KMS-11 (cell line): ENCODE measurements around the gene CSK.

Experiments used
- H2AFZ ChIP-seq: fragments of 200-600 bp; sonication (generic); 2 replicates; pipeline ENCODE4 v1.6.1; 2016; ENCODE audit warnings: antibody characterized with exemption, mixed run types, low read depth
- H3K27ac ChIP-seq: fragments of 200-600 bp; sonication (generic); 2 replicates; pipeline ENCODE4 v1.6.1; 2016; ENCODE audit warnings: mild to moderate bottlenecking, mixed run types
- H3K27me3 ChIP-seq: fragments of 200-600 bp; sonication (generic); 2 replicates; pipeline ENCODE4 v1.6.1; 2017; ENCODE audit warnings: mild to moderate bottlenecking, low read depth, mixed run types, moderate library complexity; ENCODE audit not compliant: insufficient read depth
- H3K36me3 ChIP-seq: fragments of 200-600 bp; sonication (generic); 2 replicates; pipeline ENCODE4 v1.6.1; 2017; ENCODE audit warnings: mild to moderate bottlenecking, mixed run types; ENCODE audit not compliant: insufficient read depth
- H3K4me1 ChIP-seq: fragments of 200-600 bp; sonication (generic); 2 replicates; pipeline ENCODE4 v1.6.1; 2016; ENCODE audit warnings: mild to moderate bottlenecking, low read depth, mixed run types; ENCODE audit not compliant: poor library complexity, severe bottlenecking
- H3K4me2 ChIP-seq: fragments of 200-600 bp; sonication (generic); 2 replicates; pipeline ENCODE4 v1.7.0; 2016; ENCODE audit warnings: mild to moderate bottlenecking, mixed run types
- H3K4me3 ChIP-seq: fragments of 200-600 bp; sonication (generic); IDR thresholded peaks from 2 replicates; pipeline ENCODE4 v1.6.1; 2017; ENCODE audit warnings: low read depth, low read length, mixed read lengths; ENCODE audit not compliant: insufficient read depth
- H3K79me2 ChIP-seq: fragments of 200-600 bp; sonication (generic); 2 replicates; pipeline ENCODE4 v1.6.1; 2016; ENCODE audit warnings: low read depth, mixed run types; ENCODE audit not compliant: insufficient read depth
- H3K9ac ChIP-seq: fragments of 200-600 bp; sonication (generic); 2 replicates; pipeline ENCODE4 v1.6.1; 2016; ENCODE audit warnings: mild to moderate bottlenecking, mixed run types
- H4K20me1 ChIP-seq: fragments of 200-600 bp; sonication (generic); 2 replicates; pipeline ENCODE4 v1.6.1; 2016; ENCODE audit warnings: mild to moderate bottlenecking, mixed run types; ENCODE audit not compliant: insufficient read depth
- CTCF ChIP-seq: fragments of 200-600 bp; sonication (generic); conservative IDR thresholded peaks from 2 replicates; pipeline ENCODE4 v1.6.1; 2017; ENCODE audit warnings: low read depth, mild to moderate bottlenecking, antibody characterized with exemption, low read length, moderate library complexity, mixed read lengths

The CSK gene

GRCh38 chr15:74824976-74825375 is 43.1 kb downstream of the CSK start:
- Histone ChIP-seq H3K27me3 (peaks cover 75% of the 10 kb centered on the region), H3K9ac (no peak overlapping the region), H3K36me3 (no peaks in the 10 kb centered on the region), H3K4me2 (no peak overlapping the region), H4K20me1 (no peaks in the 10 kb centered on the region), H3K4me1 (no peaks in the 10 kb centered on the region), H3K27ac (no peak overlapping the region), H3K79me2 (no peaks in the 10 kb centered on the region), H2AFZ (no peak overlapping the region), H3K4me3 (no peak overlapping the region)
- no peak for TF ChIP-seq CTCF

GRCh38 chr15:74825866-74826265 is 44.0 kb downstream of the CSK start:
- Histone ChIP-seq H3K4me3 (no peak overlapping the region), H3K27ac (no peak overlapping the region), H3K79me2 (no peaks in the 10 kb centered on the region), H3K36me3 (no peaks in the 10 kb centered on the region), H2AFZ (no peak overlapping the region), H3K9ac (no peak overlapping the region), H4K20me1 (no peaks in the 10 kb centered on the region), H3K27me3 (peaks cover 67% of the 10 kb centered on the region), H3K4me2 (no peak overlapping the region), H3K4me1 (no peaks in the 10 kb centered on the region)
- no peak for TF ChIP-seq CTCF

DNA sequence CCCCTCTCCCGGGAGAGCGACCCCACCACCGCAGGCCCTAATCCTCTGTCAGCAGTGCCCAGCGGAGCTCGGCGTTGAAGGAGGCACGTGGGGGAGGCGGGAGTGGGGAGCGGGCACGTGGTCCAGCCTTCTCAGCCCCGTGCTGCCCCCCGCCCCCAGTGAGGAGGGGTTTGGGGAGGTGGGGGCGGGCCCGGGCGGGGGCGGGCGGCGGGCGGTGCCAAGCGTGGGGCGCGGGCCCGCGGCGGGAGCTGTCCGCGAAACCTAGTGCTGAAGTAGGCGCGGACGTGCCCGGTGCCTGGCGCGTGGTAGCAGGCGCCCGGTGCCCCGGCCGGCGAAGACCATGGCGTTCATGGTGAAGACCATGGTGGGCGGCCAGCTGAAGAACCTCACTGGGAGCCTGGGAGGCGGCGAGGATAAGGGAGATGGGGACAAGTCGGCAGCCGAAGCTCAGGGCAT is 44.5 kb downstream of the CSK start, which contains the start of gene CPLX3:
Gene CPLX3, plus strand, starts transcription at position 264 of the 456 bp plus-strand sequence. Its CDS starts 77 bp downstream, at position 341.
- TF ChIP-seq CTCF: no peak
- Histone ChIP-seq H3K27me3 (peaks cover 67% of the 10 kb centered on the region), H3K4me1 (no peaks in the 10 kb centered on the region), H3K79me2 (no peaks in the 10 kb centered on the region), H3K9ac (no peak within 1 kb of the TSS), H2AFZ (no peak within 1 kb of the TSS), H3K4me2 (no peak within 1 kb of the TSS), H3K36me3 (no peaks in the 10 kb centered on the region), H4K20me1 (no peaks in the 10 kb centered on the region), H3K27ac (no peak within 1 kb of the TSS), H3K4me3 (no peak within 1 kb of the TSS)

GRCh38 chr15:74826921-74827320 is 45.0 kb downstream of the CSK start:
- no peaks in the 10 kb centered on the region for H3K36me3 ChIP-seq
- H3K27me3 ChIP-seq: peaks cover 67% of the 10 kb centered on the region
- no peak overlapping the region for H2AFZ ChIP-seq
- H3K27ac ChIP-seq: no peak overlapping the region
- H3K4me3 ChIP-seq: no peak overlapping the region
- no peaks in the 10 kb centered on the region for H3K79me2 ChIP-seq
- no peak overlapping the region for H3K4me2 ChIP-seq
- no peak overlapping the region for H3K9ac ChIP-seq
- H3K4me1 ChIP-seq: no peaks in the 10 kb centered on the region
- no peaks in the 10 kb centered on the region for H4K20me1 ChIP-seq
- no peak for TF ChIP-seq CTCF

- Histone ChIP-seq H3K27ac (no peak overlapping the region), H2AFZ (no peak overlapping the region), H3K4me3 (no peak overlapping the region), H3K36me3 (no peaks in the 10 kb centered on the region), H3K79me2 (no peaks in the 10 kb centered on the region), H4K20me1 (no peaks in the 10 kb centered on the region), H3K9ac (no peak overlapping the region), H3K27me3 (peaks cover 66% of the 10 kb centered on the region), H3K4me2 (no peak overlapping the region), H3K4me1 (no peaks in the 10 kb centered on the region)
- no peak for TF ChIP-seq CTCF
Measured at GRCh38 chr15:74827614-74828013, 45.7 kb downstream of the CSK start.
